Peyer's patch (tissue), 4 donors: ENCODE measurements around the gene TRERF1.

Experiments used
- CTCF ChIP-seq, 6 experiments: fragments of 450-650 bp in 4 of 6; fragments of 200-600 bp in 2 of 6; sonication (generic) in 1 of 6; IDR thresholded peaks; one replicate each; pipeline ENCODE4 v1.5.1; 2017 to 2019; ENCODE audit warnings: antibody characterized with exemption in 6 of 6, mild to moderate bottlenecking in 3 of 6, moderate library complexity in 1 of 6
- POLR2A ChIP-seq, 2 donors: fragments of 450-650 bp; IDR thresholded peaks; one replicate each; pipeline ENCODE4 v1.5.1; 2017; ENCODE audit warnings: antibody characterized with exemption in 2 of 2, mild to moderate bottlenecking in 2 of 2, moderate library complexity in 2 of 2

- TF ChIP-seq CTCF (IDR thresholded peaks at IDR 0.05) = no peak
- TF ChIP-seq POLR2A (IDR thresholded peaks at IDR 0.05) = no peak
These were observed 209.8 kb downstream of the TRERF1 start for GRCh38 chr6:42241915-42242314.
